Osteocyte (in vitro differentiated cells): Measurements from ENCODE around the gene NHS. TPM values are rescaled to one million over a fixed set of nuclear protein-coding genes. Genes with fewer than 3 reads are reported as not detected.

ENCODE experiments used
- DNase-seq: peaks from one replicate; pipeline ENCODE4 v3.0.0; 2021; ENCODE audit warnings: mixed read lengths; ENCODE audit not compliant: unreplicated experiment; ENCODE audit errors: extremely low spot score
- H3K27ac Mint-ChIP-seq: one replicate; pipeline ENCODE4 v1.8.0; 2021; ENCODE audit warnings: mild to moderate bottlenecking, mixed read lengths; ENCODE audit not compliant: unreplicated experiment
- H3K27me3 Mint-ChIP-seq: one replicate; pipeline ENCODE4 v1.8.0; 2021; ENCODE audit warnings: mixed read lengths; ENCODE audit not compliant: unreplicated experiment
- H3K36me3 Mint-ChIP-seq: one replicate; pipeline ENCODE4 v1.8.0; 2021; ENCODE audit warnings: mixed read lengths; ENCODE audit not compliant: unreplicated experiment
- H3K4me1 Mint-ChIP-seq: one replicate; pipeline ENCODE4 v1.8.0; 2021; ENCODE audit warnings: mixed read lengths; ENCODE audit not compliant: unreplicated experiment
- H3K4me3 Mint-ChIP-seq: one replicate; pipeline ENCODE4 v1.8.0; 2021; ENCODE audit warnings: mild to moderate bottlenecking, moderate library complexity, mixed read lengths; ENCODE audit not compliant: unreplicated experiment
- H3K9me3 Mint-ChIP-seq: one replicate; pipeline ENCODE4 v1.8.0; 2021; ENCODE audit warnings: mixed read lengths; ENCODE audit not compliant: unreplicated experiment
- total RNA-seq: library from RNA; stranded (reverse); gene quantifications from 2 replicates; pipeline ENCODE4 v1.2.1, GENCODE V29; 2021
- TF ChIP-seq, protein P1 (sequence below): fragments of 200-600 bp; sonication (generic); IDR thresholded peaks from 2 replicates; pipeline ENCODE4 v1.5.0; 2021; ENCODE audit warnings: antibody characterized with exemption, mild to moderate bottlenecking, moderate library complexity

The NHS gene
- total RNA-seq, 1 donor from 2014 or later, result 4.3 TPM

DNA sequence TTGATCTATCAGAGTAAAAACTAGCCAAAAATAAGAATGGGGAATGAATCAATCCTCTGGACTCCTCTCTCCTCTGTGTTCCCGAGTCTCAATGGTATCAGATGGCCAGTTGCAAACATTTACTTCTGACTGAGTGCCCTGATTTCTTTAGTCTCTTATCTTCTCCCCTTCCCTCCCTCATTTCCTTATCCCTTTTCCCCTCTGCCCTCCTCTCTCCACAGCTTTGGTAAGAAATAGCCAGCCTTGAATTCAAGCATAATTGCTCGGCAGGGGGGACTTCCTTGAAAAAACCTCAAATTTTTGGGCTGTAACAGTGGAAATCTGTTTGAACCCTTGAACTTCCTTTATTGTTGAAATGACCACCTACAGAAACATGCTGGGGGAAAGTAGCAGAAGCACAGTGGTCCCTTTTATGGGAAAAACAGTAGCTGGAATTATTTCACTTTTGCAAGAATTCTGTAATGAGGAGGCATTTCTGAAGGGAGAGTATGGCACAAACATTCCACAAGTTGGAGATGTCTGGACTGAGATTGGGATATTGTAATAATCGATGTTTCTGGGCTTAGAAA lies 40.3 kb downstream of the NHS start:
- Mint-ChIP-seq H3K36me3 (no peaks in the 10 kb centered on the region), H3K4me3 (no peak overlapping the region), H3K27ac (no peak overlapping the region), H3K9me3 (no peaks in the 10 kb centered on the region), H3K27me3 (no peaks in the 10 kb centered on the region), H3K4me1 (peaks cover 3% of the 10 kb centered on the region)
- TF ChIP-seq, protein P1, sequence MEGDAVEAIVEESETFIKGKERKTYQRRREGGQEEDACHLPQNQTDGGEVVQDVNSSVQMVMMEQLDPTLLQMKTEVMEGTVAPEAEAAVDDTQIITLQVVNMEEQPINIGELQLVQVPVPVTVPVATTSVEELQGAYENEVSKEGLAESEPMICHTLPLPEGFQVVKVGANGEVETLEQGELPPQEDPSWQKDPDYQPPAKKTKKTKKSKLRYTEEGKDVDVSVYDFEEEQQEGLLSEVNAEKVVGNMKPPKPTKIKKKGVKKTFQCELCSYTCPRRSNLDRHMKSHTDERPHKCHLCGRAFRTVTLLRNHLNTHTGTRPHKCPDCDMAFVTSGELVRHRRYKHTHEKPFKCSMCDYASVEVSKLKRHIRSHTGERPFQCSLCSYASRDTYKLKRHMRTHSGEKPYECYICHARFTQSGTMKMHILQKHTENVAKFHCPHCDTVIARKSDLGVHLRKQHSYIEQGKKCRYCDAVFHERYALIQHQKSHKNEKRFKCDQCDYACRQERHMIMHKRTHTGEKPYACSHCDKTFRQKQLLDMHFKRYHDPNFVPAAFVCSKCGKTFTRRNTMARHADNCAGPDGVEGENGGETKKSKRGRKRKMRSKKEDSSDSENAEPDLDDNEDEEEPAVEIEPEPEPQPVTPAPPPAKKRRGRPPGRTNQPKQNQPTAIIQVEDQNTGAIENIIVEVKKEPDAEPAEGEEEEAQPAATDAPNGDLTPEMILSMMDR, result no peak
- DNase-seq, result no peak

DNA sequence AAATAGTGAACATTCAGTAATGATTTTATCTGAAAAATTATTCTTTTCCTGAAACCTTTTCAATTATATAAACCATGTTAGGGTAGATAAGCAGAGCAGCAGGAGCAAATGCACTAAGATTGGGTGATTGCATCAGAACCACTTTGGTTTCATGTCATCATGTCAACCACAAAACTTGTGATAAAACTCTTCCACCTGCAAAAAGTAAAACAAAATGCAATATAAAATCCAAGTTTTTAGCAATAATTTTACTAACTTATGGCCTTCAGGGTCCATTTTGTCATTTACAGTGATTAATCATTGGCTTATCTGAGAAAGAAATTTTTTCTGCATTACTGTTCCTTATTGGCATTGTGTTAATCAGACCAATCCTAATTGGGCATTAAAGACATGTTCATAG lies 42.4 kb downstream of the NHS start:
- Mint-ChIP-seq H3K27ac (no peak overlapping the region), H3K4me3 (no peak overlapping the region), H3K27me3 (no peaks in the 10 kb centered on the region), H3K36me3 (no peaks in the 10 kb centered on the region), H3K4me1 (peaks cover 3% of the 10 kb centered on the region), H3K9me3 (no peaks in the 10 kb centered on the region)
- TF ChIP-seq, protein P1, result no peak
- no peak for DNase-seq

DNA sequence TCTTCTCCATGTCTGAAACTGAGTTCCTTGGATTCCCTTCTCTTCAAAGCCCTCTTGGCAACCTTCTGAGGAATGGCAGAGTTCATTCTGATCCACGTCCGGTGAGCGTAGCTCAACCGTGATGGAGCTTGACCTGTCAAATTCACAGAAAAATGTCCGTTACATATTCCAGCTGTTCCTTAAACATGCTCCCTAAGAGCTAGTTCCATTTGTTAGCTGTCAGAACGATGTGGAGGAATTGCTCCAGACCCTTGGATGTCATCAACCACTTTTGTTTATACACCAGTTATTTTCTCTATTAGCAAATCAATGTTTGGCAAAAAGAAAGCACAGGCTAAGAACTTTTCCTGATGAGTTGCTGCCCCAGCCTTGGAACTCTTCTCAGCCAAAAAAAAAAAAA lies 50.1 kb downstream of the NHS start:
- TF ChIP-seq, protein P1, result no peak
- no peak for DNase-seq
- Mint-ChIP-seq H3K27me3 (peaks cover 2% of the 10 kb centered on the region), H3K4me1 (no peaks in the 10 kb centered on the region), H3K9me3 (no peaks in the 10 kb centered on the region), H3K36me3 (no peaks in the 10 kb centered on the region), H3K4me3 (no peak overlapping the region), H3K27ac (no peak overlapping the region)

DNA sequence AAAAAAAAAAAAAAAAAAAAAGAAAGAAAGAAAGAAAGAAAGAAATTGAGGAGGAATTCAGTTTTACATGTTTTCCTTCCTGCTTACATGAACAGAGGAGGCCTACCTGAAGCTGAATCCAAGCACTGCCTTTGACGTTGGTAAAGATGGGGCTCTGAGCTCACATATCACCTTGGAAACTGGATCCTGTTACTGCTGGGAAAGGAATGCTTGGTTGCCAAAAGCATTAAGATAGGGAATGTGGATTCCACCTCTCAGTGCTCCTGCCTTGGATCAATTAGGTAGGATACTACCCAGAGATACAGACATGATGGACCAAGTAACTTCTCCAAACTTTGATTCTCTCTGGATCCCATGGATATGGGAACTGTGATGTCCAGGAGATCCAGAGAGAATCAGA lies 50.6 kb downstream of the NHS start:
- Mint-ChIP-seq H3K27me3 (peaks cover 2% of the 10 kb centered on the region), H3K4me3 (no peak overlapping the region), H3K27ac (no peak overlapping the region), H3K9me3 (no peaks in the 10 kb centered on the region), H3K4me1 (no peaks in the 10 kb centered on the region), H3K36me3 (no peaks in the 10 kb centered on the region)
- DNase-seq, result no peak
- TF ChIP-seq, protein P1, result no peak

DNA sequence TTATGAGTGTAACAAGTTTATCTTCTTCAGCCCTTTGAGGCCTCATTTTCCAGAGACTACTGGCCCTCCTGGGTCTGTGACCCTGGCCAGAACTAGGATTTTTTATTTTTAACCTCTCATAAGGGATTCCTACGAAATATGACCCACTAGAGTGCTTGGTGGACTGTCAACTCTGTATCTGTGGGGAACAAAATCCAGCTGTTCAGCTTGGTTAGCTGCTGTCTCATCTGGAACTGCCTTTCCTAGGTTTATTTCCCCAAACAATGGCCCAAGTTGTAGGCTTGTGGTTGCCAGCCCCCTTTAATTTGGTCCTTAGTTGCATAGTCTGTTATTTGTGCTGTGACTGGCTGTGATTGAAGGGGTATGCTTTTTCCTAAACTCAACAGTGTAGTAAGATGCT lies 56.2 kb downstream of the NHS start:
- no peaks in the 10 kb centered on the region for H3K36me3 Mint-ChIP-seq
- no peaks in the 10 kb centered on the region for H3K27me3 Mint-ChIP-seq
- no peak for DNase-seq
- H3K27ac Mint-ChIP-seq, result no peak overlapping the region
- H3K9me3 Mint-ChIP-seq, result peaks cover 7% of the 10 kb centered on the region
- TF ChIP-seq, protein P1, result no peak
- no peak overlapping the region for H3K4me3 Mint-ChIP-seq
- no peaks in the 10 kb centered on the region for H3K4me1 Mint-ChIP-seq
